Spleen (tissue), 7 donors: ENCODE results near the gene CRISP2.
"Not testable (repeated sequence)": the region's sequence is repeated elsewhere in the genome, so short reads cannot be mapped to it uniquely, and the experiment has no call there.

Experiments
- POLR2A ChIP-seq, 3 donors: fragments of 450-650 bp; IDR thresholded peaks; one replicate each; pipeline ENCODE4 v1.5.1; 2017; ENCODE audit warnings: antibody characterized with exemption in 3 of 3, mild to moderate bottlenecking in 1 of 3
- POLR2AphosphoS5 ChIP-seq, 3 donors: sonication (generic); formaldehyde crosslinking; IDR thresholded peaks; one replicate each; pipeline ENCODE4 v1.5.1; 2017; ENCODE audit warnings: antibody characterized with exemption in 3 of 3
- TF ChIP-seq, protein P1 (sequence below), 11 experiments: fragments of 200-600 bp in 7 of 11; fragments of 450-650 bp in 4 of 11; sonication (generic) in 4 of 11; IDR thresholded peaks in 8 of 11; conservative IDR thresholded peaks in 3 of 11; 1 replicate in 7 of 11; 2 replicates in 4 of 11; pipeline versions ENCODE4 v1.4.0 to v1.8.0; 2016 to 2021; ENCODE audit warnings: antibody characterized with exemption in 11 of 11, inconsistent platforms in 4 of 11, mild to moderate bottlenecking in 1 of 11
- donor health status: DM: no; HTN: no; CAD: no; lungs with moderate emphysema.
- donor health status: DM: no; HTN: no; CAD: no.
- donor health status: DM: no; HTN: no; CAD: no.

DNA sequence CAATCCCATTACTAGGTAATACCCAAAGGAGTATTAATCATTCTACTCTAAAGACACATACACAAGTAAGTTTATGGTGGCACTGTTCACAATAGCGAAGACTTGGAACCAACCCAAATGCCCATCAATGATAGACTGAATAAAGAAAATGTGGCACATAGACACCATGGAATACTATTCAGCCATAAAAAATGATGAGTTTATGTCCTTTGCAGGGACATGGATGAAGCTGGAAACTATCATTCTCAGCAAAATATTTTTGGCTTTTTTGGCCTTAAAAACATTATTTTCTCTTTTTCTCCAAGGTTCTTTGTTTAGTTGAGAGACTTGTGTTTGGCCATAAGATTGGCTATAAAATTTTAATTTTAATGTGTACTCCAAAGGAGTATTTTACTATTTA is 49.3 kb downstream of the CRISP2 start:
- TF ChIP-seq, protein P1, sequence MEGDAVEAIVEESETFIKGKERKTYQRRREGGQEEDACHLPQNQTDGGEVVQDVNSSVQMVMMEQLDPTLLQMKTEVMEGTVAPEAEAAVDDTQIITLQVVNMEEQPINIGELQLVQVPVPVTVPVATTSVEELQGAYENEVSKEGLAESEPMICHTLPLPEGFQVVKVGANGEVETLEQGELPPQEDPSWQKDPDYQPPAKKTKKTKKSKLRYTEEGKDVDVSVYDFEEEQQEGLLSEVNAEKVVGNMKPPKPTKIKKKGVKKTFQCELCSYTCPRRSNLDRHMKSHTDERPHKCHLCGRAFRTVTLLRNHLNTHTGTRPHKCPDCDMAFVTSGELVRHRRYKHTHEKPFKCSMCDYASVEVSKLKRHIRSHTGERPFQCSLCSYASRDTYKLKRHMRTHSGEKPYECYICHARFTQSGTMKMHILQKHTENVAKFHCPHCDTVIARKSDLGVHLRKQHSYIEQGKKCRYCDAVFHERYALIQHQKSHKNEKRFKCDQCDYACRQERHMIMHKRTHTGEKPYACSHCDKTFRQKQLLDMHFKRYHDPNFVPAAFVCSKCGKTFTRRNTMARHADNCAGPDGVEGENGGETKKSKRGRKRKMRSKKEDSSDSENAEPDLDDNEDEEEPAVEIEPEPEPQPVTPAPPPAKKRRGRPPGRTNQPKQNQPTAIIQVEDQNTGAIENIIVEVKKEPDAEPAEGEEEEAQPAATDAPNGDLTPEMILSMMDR (IDR thresholded peaks at IDR 0.05 in 8 of 11, conservative IDR thresholded peaks at IDR 0.05 in 3 of 11), result not testable (repeated sequence)
- TF ChIP-seq POLR2A, POLR2AphosphoS5 (IDR thresholded peaks at IDR 0.05): not testable (repeated sequence)
